A549 (cell line): Measurements from ENCODE around the gene KCNQ1. TPM values are rescaled to one million over a fixed set of nuclear protein-coding genes. Genes with fewer than 3 reads are reported as not detected.

Experiments
- ATAC-seq, 2 experiments: fragments of 200-7000 bp in 1 of 2; fragments of >200 bp in 1 of 2; cut with Nextera tagmentation in 1 of 2; cut with Tn5 transposase in 1 of 2; 3 replicates each; pipeline versions ENCODE4 v1.8.0 to v1.9.1; 2018 to 2020; ENCODE audit warnings: mild to moderate bottlenecking in 1 of 2, moderate library complexity in 1 of 2
- CTCF ChIA-PET: fragments of 300-600 bp; sonication (Branson Sonifier 250); formaldehyde crosslinking; extraction: SDS; loops from one replicate; lab custom pipeline; 2021; ENCODE audit warnings: antibody characterized with exemption, inconsistent platforms; lab: Yijun Ruan, JAX
- POLR2A ChIA-PET: fragments of 350-600 bp; formaldehyde crosslinking; extraction: SDS; loops from one replicate; lab custom pipeline; 2021; ENCODE audit warnings: antibody characterized with exemption, inconsistent platforms; lab: Yijun Ruan, JAX
- DNase-seq, 2 experiments: peaks; one replicate each; pipeline versions ENCODE4 v3.0.0 to v3.0.0-alpha.2; 2011 to 2016; ENCODE audit warnings: low read depth in 1 of 2, low spot score in 1 of 2
- FAIRE-seq: peaks from 2 replicates; lab custom pipeline; 2011; peaks lifted over from hg19 to GRCh38; lab: Jason Lieb, UNC
- H3K27ac ChIP-seq, 2 experiments: fragments of >200 bp; sonication (Bioruptor Twin); formaldehyde crosslinking; 3 replicates each; pipeline ENCODE4 v1.5.1; 2016 to 2017
- H3K4me1 ChIP-seq: fragments of >200 bp; sonication (Bioruptor Twin); formaldehyde crosslinking; 3 replicates; pipeline ENCODE4 v1.6.1; 2016
- H3K4me2 ChIP-seq: fragments of >200 bp; sonication (Bioruptor Twin); formaldehyde crosslinking; 3 replicates; pipeline ENCODE4 v1.6.1; 2016
- H3K4me3 ChIP-seq: fragments of >200 bp; sonication (Bioruptor Twin); formaldehyde crosslinking; 3 replicates; pipeline ENCODE4 v1.5.1; 2016
- H3K9me3 ChIP-seq: fragments of >200 bp; sonication (Bioruptor Twin); formaldehyde crosslinking; 3 replicates; pipeline ENCODE4 v1.6.1; 2016
- BCL3 ChIP-seq: fragments of >200 bp; sonication (Bioruptor Twin); formaldehyde crosslinking; IDR thresholded peaks from 3 replicates; pipeline ENCODE4 v1.6.1; 2016
- CBX2 ChIP-seq: fragments of 200-600 bp; sonication (generic); IDR thresholded peaks from 2 replicates; pipeline ENCODE4 v1.6.1; 2016; ENCODE audit warnings: low read depth, mild to moderate bottlenecking, borderline replicate concordance
- CBX8 ChIP-seq: fragments of 200-600 bp; sonication (generic); IDR thresholded peaks from 2 replicates; pipeline ENCODE4 v1.6.1; 2016
- CEBPB ChIP-seq, 2 experiments: fragments of >200 bp in 1 of 2; sonication (Bioruptor Twin) in 1 of 2; formaldehyde crosslinking in 1 of 2; IDR thresholded peaks; 2 replicates each; pipeline ENCODE4 v1.6.1; 2012 to 2016
- CHD2 ChIP-seq: fragments of 150-350 bp; IDR thresholded peaks from 2 replicates; pipeline ENCODE4 v1.6.1; 2014; ENCODE audit warnings: low read length; ENCODE audit not compliant: partially characterized antibody
- CHD4 ChIP-seq: fragments of 200-600 bp; sonication (generic); IDR thresholded peaks from 2 replicates; pipeline ENCODE4 v1.6.1; 2016; ENCODE audit warnings: antibody characterized with exemption, mild to moderate bottlenecking, borderline replicate concordance
- FOSL2 ChIP-seq, 2 experiments: fragments of 450-650 bp in 1 of 2; fragments of >200 bp in 1 of 2; sonication (Bioruptor Twin) in 1 of 2; formaldehyde crosslinking; IDR thresholded peaks; 2 replicates each; pipeline versions ENCODE4 v1.5.0 to v1.6.1; 2016 to 2020; ENCODE audit warnings: mild to moderate bottlenecking in 1 of 2, moderate library complexity in 1 of 2
- HDAC2 ChIP-seq: fragments of 200-600 bp; sonication (generic); IDR thresholded peaks from 2 replicates; pipeline ENCODE4 v1.6.1; 2016
- HES2 ChIP-seq: fragments of >200 bp; sonication (Bioruptor Twin); formaldehyde crosslinking; IDR thresholded peaks from 2 replicates; pipeline ENCODE4 v1.6.1; 2016
- HOXA7 ChIP-seq: fragments of 250-450 bp; sonication (Bioruptor Pico); IDR thresholded peaks from 2 replicates; pipeline ENCODE4 v1.5.0; 2020; ENCODE audit warnings: mild to moderate bottlenecking, moderate library complexity
- HOXB5 ChIP-seq: fragments of 250-450 bp; sonication (Bioruptor Pico); IDR thresholded peaks from 2 replicates; pipeline ENCODE4 v1.5.0; 2020; ENCODE audit warnings: mild to moderate bottlenecking, moderate library complexity
- JUNB ChIP-seq: fragments of >200 bp; sonication (Bioruptor Twin); formaldehyde crosslinking; IDR thresholded peaks from 2 replicates; pipeline ENCODE4 v1.6.1; 2016
- KDM5A ChIP-seq: fragments of 200-600 bp; sonication (generic); IDR thresholded peaks from 2 replicates; pipeline ENCODE4 v1.6.1; 2016; ENCODE audit warnings: antibody characterized with exemption, mild to moderate bottlenecking
- MAFK ChIP-seq: fragments of 450-650 bp; IDR thresholded peaks from 2 replicates; pipeline ENCODE4 v1.6.1; 2014; ENCODE audit not compliant: partially characterized antibody
- MYC ChIP-seq: IDR thresholded peaks from 2 replicates; pipeline ENCODE4 v1.6.1; 2012; ENCODE audit warnings: mild to moderate bottlenecking, inconsistent platforms, low read length, improper control_type of control experiment, borderline replicate concordance
- NPAS2 ChIP-seq: fragments of 250-450 bp; sonication (Bioruptor Pico); IDR thresholded peaks from 2 replicates; pipeline ENCODE4 v1.8.0; 2022; ENCODE audit warnings: mild to moderate bottlenecking, moderate library complexity, borderline replicate concordance
- NR3C1 ChIP-seq: fragments of >200 bp; sonication (Bioruptor Twin); formaldehyde crosslinking; IDR thresholded peaks from 3 replicates; pipeline ENCODE4 v1.6.1; 2017
- POLR2A ChIP-seq: IDR thresholded peaks from 2 replicates; pipeline ENCODE4 v1.6.1; 2012; ENCODE audit warnings: mild to moderate bottlenecking, low read length
- POLR2AphosphoS2 ChIP-seq: conservative IDR thresholded peaks from 2 replicates; pipeline ENCODE4 v1.6.1; 2012; ENCODE audit warnings: low read length, improper control_type of control experiment, inconsistent platforms
- RAD21 ChIP-seq, 2 experiments: fragments of >200 bp in 1 of 2; sonication (Bioruptor Twin) in 1 of 2; formaldehyde crosslinking in 1 of 2; IDR thresholded peaks in 1 of 2; conservative IDR thresholded peaks in 1 of 2; 2 replicates in 1 of 2; 3 replicates in 1 of 2; pipeline ENCODE4 v1.6.1; 2012 to 2018; ENCODE audit warnings: inconsistent platforms in 1 of 2
- RCOR1 ChIP-seq: fragments of 150-350 bp; IDR thresholded peaks from 2 replicates; pipeline ENCODE4 v1.6.1; 2014; ENCODE audit warnings: antibody characterized with exemption, low read length, low read depth
- RFX5 ChIP-seq: fragments of 450-650 bp; IDR thresholded peaks from 2 replicates; pipeline ENCODE4 v1.7.1; 2014; ENCODE audit warnings: antibody characterized with exemption, mild to moderate bottlenecking, moderate library complexity
- RNF2 ChIP-seq: fragments of 200-600 bp; sonication (generic); IDR thresholded peaks from 2 replicates; pipeline ENCODE4 v1.6.1; 2016; ENCODE audit warnings: low read depth, mild to moderate bottlenecking, antibody characterized with exemption, moderate library complexity, borderline replicate concordance
- ZC3H11A ChIP-seq: fragments of 450-650 bp; IDR thresholded peaks from 2 replicates; pipeline ENCODE4 v1.6.1; 2014; ENCODE audit warnings: antibody characterized with exemption, mild to moderate bottlenecking
- ZFP36 ChIP-seq: fragments of 450-650 bp; IDR thresholded peaks from 2 replicates; pipeline ENCODE4 v1.6.1; 2014; ENCODE audit warnings: borderline replicate concordance; ENCODE audit not compliant: partially characterized antibody
- ZSCAN20 ChIP-seq: fragments of 250-450 bp; sonication (Bioruptor Pico); IDR thresholded peaks from 2 replicates; pipeline ENCODE4 v1.8.0; 2022; ENCODE audit warnings: mild to moderate bottlenecking, moderate library complexity
- WGBS: methylation state at CpG from one replicate; pipeline ENCODE4 v1.1.6; 2017; ENCODE audit errors: missing lambda C conversion rate; 5-methylcytosine and 5-hydroxymethylcytosine counted together
- polyA plus RNA-seq, 4 experiments: library from polyadenylated mRNA; depleted of rRNA in 3 of 4; stranded (reverse); fragments of >200 nt; fragmentation: RNase III in 1 of 4; extraction: RNeasy Plus Mini Kit Qiagen cat#74134 plus additional on column Dnase treatment in 1 of 4; gene quantifications; 2 replicates in 3 of 4; 3 replicates in 1 of 4; pipeline ENCODE4 v1.2.3, GENCODE V29; 2011 to 2017
- TF ChIP-seq, protein P1 (sequence below): fragments of 150-350 bp; IDR thresholded peaks from 2 replicates; pipeline ENCODE4 v1.6.1; 2014; ENCODE audit warnings: low read depth, mild to moderate bottlenecking, low read length
- TF ChIP-seq, protein P2 (sequence below): fragments of 250-450 bp; sonication (Bioruptor Pico); IDR thresholded peaks from 2 replicates; pipeline ENCODE4 v1.5.0; 2021; ENCODE audit warnings: mild to moderate bottlenecking, moderate library complexity, borderline replicate concordance
- TF ChIP-seq, protein P3 (sequence below): IDR thresholded peaks from 2 replicates; pipeline ENCODE4 v1.6.1; 2012

The KCNQ1 gene
- polyA plus RNA-seq, 2 of the 4 experiments (the other 2 are of a cell fraction) = 0.14 to 0.17 TPM

DNA sequence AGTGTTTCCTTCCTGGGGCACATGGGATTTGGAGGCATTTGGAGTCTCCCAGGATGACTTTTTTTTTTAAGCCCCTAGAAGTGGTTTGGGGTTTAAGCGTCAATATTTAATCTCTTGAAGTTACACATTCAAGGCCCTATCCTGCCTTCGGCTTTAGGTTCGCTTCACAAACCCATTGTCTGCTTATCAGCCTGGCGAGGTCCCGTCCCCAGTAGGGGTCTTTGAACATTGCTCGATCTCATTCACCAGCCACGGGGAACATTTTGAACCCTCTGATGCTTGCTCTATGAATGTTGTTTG is 75.9 kb downstream of the KCNQ1 start:
- H3K4me3 ChIP-seq = no peak overlapping the region
- CTCF ChIA-PET = interaction anchor here (0.6 to 3.5 kb wide), 5 partner anchors 11 to 1487 kb away, joined by 3 to 25 read pairs (median 4); no protein-coding TSS in a partner anchor
- no peak for FAIRE-seq
- no peak overlapping the region for H3K4me2 ChIP-seq
- no peak overlapping the region for H3K27ac ChIP-seq
- H3K9me3 ChIP-seq = no peaks in the 10 kb centered on the region
- DNase-seq = no peak
- H3K4me1 ChIP-seq = no peaks in the 10 kb centered on the region
- ATAC-seq = no peak
- POLR2A ChIA-PET = no interaction called here
- WGBS = 63% methylated on average over 7 of the region's 7 CpGs
- TF ChIP-seq POLR2A (no peak), CHD4 (no peak), HOXA7 (CRISPR knock-in tag) (no peak), FOSL2 (IDR thresholded peaks at IDR 0.05) (no peak), FOSL2 (CRISPR knock-in tag; IDR thresholded peaks at IDR 0.05) (no peak), RNF2 (no peak), HDAC2 (no peak), JUNB (no peak), POLR2AphosphoS2 (no peak), BCL3 (no peak), RFX5 (no peak), ZSCAN20 (no peak), NR3C1 (no peak)
- TF ChIP-seq, protein P1, sequence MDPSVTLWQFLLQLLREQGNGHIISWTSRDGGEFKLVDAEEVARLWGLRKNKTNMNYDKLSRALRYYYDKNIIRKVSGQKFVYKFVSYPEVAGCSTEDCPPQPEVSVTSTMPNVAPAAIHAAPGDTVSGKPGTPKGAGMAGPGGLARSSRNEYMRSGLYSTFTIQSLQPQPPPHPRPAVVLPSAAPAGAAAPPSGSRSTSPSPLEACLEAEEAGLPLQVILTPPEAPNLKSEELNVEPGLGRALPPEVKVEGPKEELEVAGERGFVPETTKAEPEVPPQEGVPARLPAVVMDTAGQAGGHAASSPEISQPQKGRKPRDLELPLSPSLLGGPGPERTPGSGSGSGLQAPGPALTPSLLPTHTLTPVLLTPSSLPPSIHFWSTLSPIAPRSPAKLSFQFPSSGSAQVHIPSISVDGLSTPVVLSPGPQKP = no peak
- TF ChIP-seq, protein P2, sequence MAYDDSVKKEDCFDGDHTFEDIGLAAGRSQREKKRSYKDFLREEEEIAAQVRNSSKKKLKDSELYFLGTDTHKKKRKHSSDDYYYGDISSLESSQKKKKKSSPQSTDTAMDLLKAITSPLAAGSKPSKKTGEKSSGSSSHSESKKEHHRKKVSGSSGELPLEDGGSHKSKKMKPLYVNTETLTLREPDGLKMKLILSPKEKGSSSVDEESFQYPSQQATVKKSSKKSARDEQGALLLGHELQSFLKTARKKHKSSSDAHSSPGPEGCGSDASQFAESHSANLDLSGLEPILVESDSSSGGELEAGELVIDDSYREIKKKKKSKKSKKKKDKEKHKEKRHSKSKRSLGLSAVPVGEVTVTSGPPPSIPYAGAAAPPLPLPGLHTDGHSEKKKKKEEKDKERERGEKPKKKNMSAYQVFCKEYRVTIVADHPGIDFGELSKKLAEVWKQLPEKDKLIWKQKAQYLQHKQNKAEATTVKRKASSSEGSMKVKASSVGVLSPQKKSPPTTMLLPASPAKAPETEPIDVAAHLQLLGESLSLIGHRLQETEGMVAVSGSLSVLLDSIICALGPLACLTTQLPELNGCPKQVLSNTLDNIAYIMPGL (CRISPR knock-in tag) = no peak
- TF ChIP-seq, all 56 proteins: peak for 0

- ATAC-seq = no peak
- H3K4me2 ChIP-seq = no peak overlapping the region
- 68% methylated on average over 26 of the region's 26 CpGs for WGBS
- no peak for DNase-seq
- no peak overlapping the region for H3K4me3 ChIP-seq
- FAIRE-seq = no peak
- CTCF ChIA-PET = interaction anchor here (1.0 to 3.5 kb wide), 3 partner anchors 11 to 367 kb away, joined by 3 to 25 read pairs (median 3); no protein-coding TSS in a partner anchor
- H3K4me1 ChIP-seq = no peaks in the 10 kb centered on the region
- POLR2A ChIA-PET = no interaction called here
- H3K9me3 ChIP-seq = no peaks in the 10 kb centered on the region
- H3K27ac ChIP-seq = no peak overlapping the region
- no peak for TF ChIP-seq CEBPB (IDR thresholded peaks at IDR 0.05)
- no peak for TF ChIP-seq CBX8
- TF ChIP-seq RCOR1 = no peak
- no peak for TF ChIP-seq HES2
- no peak for TF ChIP-seq CHD2
- TF ChIP-seq MYC = no peak
- TF ChIP-seq CBX2 = no peak
- TF ChIP-seq HOXA7 (CRISPR knock-in tag) = no peak
- no peak for TF ChIP-seq KDM5A
- TF ChIP-seq ZC3H11A = no peak
- no peak for TF ChIP-seq ZFP36
- TF ChIP-seq HOXB5 = no peak
- TF ChIP-seq, protein P2 (CRISPR knock-in tag) = no peak
- TF ChIP-seq MAFK = no peak
- no peak for TF ChIP-seq FOSL2 (IDR thresholded peaks at IDR 0.05)
- TF ChIP-seq FOSL2 (CRISPR knock-in tag; IDR thresholded peaks at IDR 0.05) = no peak
- no peak for TF ChIP-seq NPAS2 (CRISPR knock-in tag)
- TF ChIP-seq, protein P3, sequence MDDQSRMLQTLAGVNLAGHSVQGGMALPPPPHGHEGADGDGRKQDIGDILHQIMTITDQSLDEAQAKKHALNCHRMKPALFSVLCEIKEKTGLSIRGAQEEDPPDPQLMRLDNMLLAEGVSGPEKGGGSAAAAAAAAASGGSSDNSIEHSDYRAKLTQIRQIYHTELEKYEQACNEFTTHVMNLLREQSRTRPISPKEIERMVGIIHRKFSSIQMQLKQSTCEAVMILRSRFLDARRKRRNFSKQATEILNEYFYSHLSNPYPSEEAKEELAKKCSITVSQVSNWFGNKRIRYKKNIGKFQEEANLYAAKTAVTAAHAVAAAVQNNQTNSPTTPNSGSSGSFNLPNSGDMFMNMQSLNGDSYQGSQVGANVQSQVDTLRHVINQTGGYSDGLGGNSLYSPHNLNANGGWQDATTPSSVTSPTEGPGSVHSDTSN = no peak
- no peak for TF ChIP-seq RAD21 (conservative IDR thresholded peaks at IDR 0.05 in 1 of 2, IDR thresholded peaks at IDR 0.05 in 1 of 2)
Measured at GRCh38 chr11:2521081-2521732, 76.4 kb downstream of the KCNQ1 start.
